GM19099 (cell line): ENCODE data around the gene WNT3A.

ENCODE experiments used
- POLR2A ChIP-seq: IDR thresholded peaks from 3 replicates; pipeline ENCODE4 v1.6.1; 2011; ENCODE audit warnings: low read depth; ENCODE audit not compliant: insufficient read length; ENCODE audit errors: extremely low read depth

The WNT3A gene

GRCh38 chr1:228039006-228039903 lies 32.5 kb downstream of the WNT3A start:
- TF ChIP-seq POLR2A: no peak

- TF ChIP-seq POLR2A: no peak
Measured at GRCh38 chr1:228039986-228040385, 33.2 kb downstream of the WNT3A start.

- TF ChIP-seq POLR2A: no peak
Measured at GRCh38 chr1:228041316-228041715, 34.5 kb downstream of the WNT3A start.

GRCh38 chr1:228042508-228042907 lies 35.7 kb downstream of the WNT3A start:
- no peak for TF ChIP-seq POLR2A

GRCh38 chr1:228043281-228043848 lies 36.6 kb downstream of the WNT3A start:
- no peak for TF ChIP-seq POLR2A

- TF ChIP-seq POLR2A: no peak
Measured at GRCh38 chr1:228044961-228045360, 38.2 kb downstream of the WNT3A start.

- no peak for TF ChIP-seq POLR2A
Measured at GRCh38 chr1:228045405-228045804, 38.6 kb downstream of the WNT3A start.

- TF ChIP-seq POLR2A: no peak
Measured at GRCh38 chr1:228045871-228046270, 39.1 kb downstream of the WNT3A start.

- TF ChIP-seq POLR2A: no peak
Measured at GRCh38 chr1:228046421-228047182, 39.8 kb downstream of the WNT3A start.

- no peak for TF ChIP-seq POLR2A
Measured at GRCh38 chr1:228047183-228047466, 40.3 kb downstream of the WNT3A start.

- TF ChIP-seq POLR2A: no peak
Measured at GRCh38 chr1:228048120-228048519, 41.3 kb downstream of the WNT3A start.

GRCh38 chr1:228048659-228049298 lies 42.0 kb downstream of the WNT3A start:
- no peak for TF ChIP-seq POLR2A

GRCh38 chr1:228050571-228051231 lies 43.9 kb downstream of the WNT3A start:
- TF ChIP-seq POLR2A: no peak

GRCh38 chr1:228058172-228058948 lies 51.6 kb downstream of the WNT3A start:
- no peak for TF ChIP-seq POLR2A
